LNCAP (cell line): Measurements from ENCODE around the gene MAP3K5.

ENCODE experiments used
- TF ChIP-seq, protein P1 (sequence below): fragments of 450-650 bp; IDR thresholded peaks from 2 replicates; pipeline ENCODE4 v1.5.1; 2017; ENCODE audit warnings: mild to moderate bottlenecking

Gene MAP3K5

DNA sequence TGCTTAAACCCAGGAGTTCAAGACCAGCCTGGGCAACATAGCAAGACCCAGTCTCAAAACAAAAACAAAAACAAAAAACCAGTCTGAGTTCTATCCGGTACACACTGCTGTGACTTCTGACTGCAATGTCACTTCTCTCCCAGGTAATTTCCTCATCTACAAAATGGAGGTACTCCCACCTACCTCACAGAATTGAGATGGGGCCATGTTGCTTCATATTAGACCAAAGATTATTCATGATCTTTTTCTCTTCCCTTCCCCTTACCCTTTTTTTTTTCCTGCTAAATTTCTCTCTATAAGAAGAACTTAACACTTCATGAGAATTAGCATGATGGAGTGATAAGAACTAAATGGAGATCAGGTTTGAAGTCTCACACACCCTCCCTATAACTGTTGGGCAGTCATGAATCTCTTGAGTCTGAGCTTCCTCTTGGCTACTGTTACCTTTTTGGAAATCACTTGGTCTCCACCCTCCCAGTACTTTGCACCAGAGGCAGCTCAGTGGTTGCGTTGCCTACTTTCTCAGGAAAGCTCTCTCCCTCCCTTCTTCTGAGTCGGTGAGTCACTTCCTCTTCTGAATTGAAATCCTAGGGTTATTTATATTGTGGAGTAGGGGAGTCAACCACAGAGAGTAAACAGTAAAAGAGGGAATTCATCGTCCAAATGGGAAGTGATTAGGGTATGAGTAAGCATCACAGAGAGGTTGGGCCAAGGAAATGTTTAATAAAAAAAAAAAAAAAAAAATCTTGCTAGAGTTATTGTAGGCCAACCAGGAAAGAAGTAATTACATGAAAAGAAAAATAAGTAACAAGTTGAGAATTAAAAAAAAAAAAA lies 182.2 kb downstream of the MAP3K5 start:
- TF ChIP-seq, protein P1, sequence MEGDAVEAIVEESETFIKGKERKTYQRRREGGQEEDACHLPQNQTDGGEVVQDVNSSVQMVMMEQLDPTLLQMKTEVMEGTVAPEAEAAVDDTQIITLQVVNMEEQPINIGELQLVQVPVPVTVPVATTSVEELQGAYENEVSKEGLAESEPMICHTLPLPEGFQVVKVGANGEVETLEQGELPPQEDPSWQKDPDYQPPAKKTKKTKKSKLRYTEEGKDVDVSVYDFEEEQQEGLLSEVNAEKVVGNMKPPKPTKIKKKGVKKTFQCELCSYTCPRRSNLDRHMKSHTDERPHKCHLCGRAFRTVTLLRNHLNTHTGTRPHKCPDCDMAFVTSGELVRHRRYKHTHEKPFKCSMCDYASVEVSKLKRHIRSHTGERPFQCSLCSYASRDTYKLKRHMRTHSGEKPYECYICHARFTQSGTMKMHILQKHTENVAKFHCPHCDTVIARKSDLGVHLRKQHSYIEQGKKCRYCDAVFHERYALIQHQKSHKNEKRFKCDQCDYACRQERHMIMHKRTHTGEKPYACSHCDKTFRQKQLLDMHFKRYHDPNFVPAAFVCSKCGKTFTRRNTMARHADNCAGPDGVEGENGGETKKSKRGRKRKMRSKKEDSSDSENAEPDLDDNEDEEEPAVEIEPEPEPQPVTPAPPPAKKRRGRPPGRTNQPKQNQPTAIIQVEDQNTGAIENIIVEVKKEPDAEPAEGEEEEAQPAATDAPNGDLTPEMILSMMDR = no peak

DNA sequence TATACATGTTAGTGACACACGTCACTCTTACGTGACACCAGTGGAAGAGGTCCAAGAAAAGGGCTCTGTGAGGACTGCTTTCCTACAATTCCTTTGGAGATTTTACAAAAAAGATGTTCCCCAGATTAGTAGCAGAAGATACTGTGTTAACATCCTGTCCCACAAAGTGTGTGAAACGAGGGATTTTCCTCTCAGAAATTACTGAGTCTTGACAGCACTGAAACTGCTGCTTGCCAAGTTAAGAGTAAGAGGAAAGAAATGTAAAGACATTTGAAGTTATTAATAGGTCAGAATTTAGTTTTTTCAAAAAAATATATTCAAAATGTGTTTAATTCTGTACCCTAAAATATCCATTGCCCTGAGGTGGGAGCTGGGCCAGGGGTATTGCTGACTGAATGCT lies 183.3 kb downstream of the MAP3K5 start:
- TF ChIP-seq, protein P1 = no peak

- TF ChIP-seq, protein P1 = peak; percentile 80
These were observed 184.1 kb downstream of the MAP3K5 start for GRCh38 chr6:136607932-136608772.

- TF ChIP-seq, protein P1 = no peak
These were observed 184.9 kb downstream of the MAP3K5 start for GRCh38 chr6:136607204-136607931.

DNA sequence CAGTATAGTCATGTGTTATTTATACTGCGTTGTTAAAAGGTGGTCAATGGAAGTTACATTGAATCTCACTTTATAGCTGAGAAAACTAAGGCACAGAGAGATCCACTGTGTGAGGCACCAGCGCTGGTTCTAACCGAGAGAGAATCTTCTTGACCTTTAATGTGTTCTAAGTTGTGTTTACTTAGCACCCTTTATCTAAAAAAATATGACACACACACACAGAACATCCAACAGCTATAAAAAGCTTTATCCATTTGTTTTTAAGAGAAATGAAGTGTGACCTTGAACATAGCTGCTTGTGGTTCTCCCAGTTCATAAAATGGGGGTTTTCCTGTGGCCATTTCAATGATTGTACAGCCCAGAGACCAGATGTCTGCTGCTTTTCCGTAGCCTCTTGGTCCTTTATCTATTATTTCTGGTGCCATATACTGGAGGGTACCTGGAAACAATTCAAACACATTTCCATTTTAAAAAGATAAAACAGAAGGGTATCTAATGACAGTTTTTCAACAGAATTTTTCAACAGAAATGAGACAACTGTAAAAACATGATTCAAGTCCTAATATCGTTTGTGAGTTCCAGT lies 187.3 kb downstream of the MAP3K5 start:
- TF ChIP-seq, protein P1 = no peak

GRCh38 chr6:136604328-136604825 lies 187.9 kb downstream of the MAP3K5 start:
- TF ChIP-seq, protein P1 = no peak

DNA sequence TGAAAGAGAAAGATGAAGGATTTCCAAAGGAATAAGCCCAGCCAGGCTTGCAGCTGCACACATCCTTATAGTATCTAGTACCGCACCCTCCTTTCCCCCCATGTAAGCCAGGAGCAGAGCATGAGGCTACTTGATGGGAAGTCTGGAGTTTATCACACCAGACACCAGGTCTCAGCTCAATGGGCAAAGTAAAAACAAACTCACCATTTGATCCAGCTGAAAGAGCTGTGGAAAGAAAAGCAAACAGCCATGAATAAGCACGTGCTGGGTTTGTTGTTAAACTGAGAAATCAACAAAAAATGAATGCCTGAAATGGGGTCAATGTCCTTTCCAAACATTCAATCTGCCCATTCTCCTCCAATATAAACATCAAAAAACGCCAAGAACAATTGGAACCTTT lies 191.5 kb downstream of the MAP3K5 start:
- TF ChIP-seq, protein P1 = no peak
